Sigmoid colon (tissue), 7 donors: ENCODE data around the gene SLBP. TPM values are rescaled to one million over a fixed set of nuclear protein-coding genes. Genes with fewer than 3 reads are reported as not detected.

ENCODE experiments used
- DNase-seq: peaks from one replicate; pipeline ENCODE4 v3.0.0-alpha.2; 2019
- H3K27ac ChIP-seq, 4 donors: fragments of 200-600 bp; sonication (generic); one replicate each; pipeline ENCODE4 v1.5.1; 2016 to 2019; ENCODE audit warnings: mild to moderate bottlenecking in 1 of 4
- H3K27me3 ChIP-seq, 3 donors: fragments of 200-600 bp; sonication (generic); one replicate each; pipeline ENCODE4 v1.5.1; 2019; ENCODE audit warnings: mild to moderate bottlenecking in 1 of 3
- H3K36me3 ChIP-seq, 4 donors: fragments of 200-600 bp; sonication (generic); one replicate each; pipeline ENCODE4 v1.5.1; 2016 to 2019
- H3K4me1 ChIP-seq, 4 donors: fragments of 200-600 bp; sonication (generic); one replicate each; pipeline ENCODE4 v1.5.1; 2017 to 2019
- H3K4me3 ChIP-seq, 4 donors: fragments of 200-600 bp; sonication (generic); one replicate each; pipeline ENCODE4 v1.5.1; 2017 to 2019; ENCODE audit warnings: mild to moderate bottlenecking in 2 of 4, moderate library complexity in 1 of 4
- H3K9me3 ChIP-seq, 4 donors: fragments of 200-600 bp in 3 of 4; sonication (generic) in 3 of 4; one replicate each; pipeline versions ENCODE4 v1.5.1 to v1.6.1; 2013 to 2019
- EP300 ChIP-seq, 4 donors: sonication (generic); formaldehyde crosslinking; IDR thresholded peaks; one replicate each; pipeline ENCODE4 v1.6.1; 2017; ENCODE audit warnings: antibody characterized with exemption in 4 of 4
- POLR2A ChIP-seq, 2 donors: fragments of 450-650 bp; IDR thresholded peaks; one replicate each; pipeline ENCODE4 v1.6.1; 2016; ENCODE audit warnings: antibody characterized with exemption in 2 of 2, mild to moderate bottlenecking in 2 of 2, moderate library complexity in 2 of 2
- POLR2AphosphoS5 ChIP-seq, 4 donors: sonication (generic); formaldehyde crosslinking; IDR thresholded peaks; one replicate each; pipeline ENCODE4 v1.6.1; 2017; ENCODE audit warnings: antibody characterized with exemption in 4 of 4
- WGBS, 2 donors: extraction: QIAGEN DNeasy Blood & Tissue Kit; methylation state at CpG; one replicate each; pipeline ENCODE4 v1.1.7; 2013; 5-methylcytosine and 5-hydroxymethylcytosine counted together
- intact Hi-C: fragments of 100-400 bp; cut with DNase I; formaldehyde crosslinking; loops from one replicate; pipeline ENCODE4 v1.15.1; 2023
- polyA plus RNA-seq, 3 donors: library from polyadenylated mRNA; stranded (reverse); fragments of 200-250 nt; gene quantifications; one replicate each; pipeline ENCODE4 v1.2.3, GENCODE V29; 2013
- total RNA-seq, 4 donors: library from RNA; depleted of rRNA; stranded (reverse); fragments of >200 nt; gene quantifications; one replicate each; pipeline ENCODE4 v1.1.0, GENCODE V29; 2016
- TF ChIP-seq, protein P1 (sequence below), 4 experiments: fragments of 450-650 bp in 3 of 4; fragments of 200-600 bp in 1 of 4; IDR thresholded peaks; one replicate each; pipeline ENCODE4 v1.5.1; 2016 to 2019; ENCODE audit warnings: antibody characterized with exemption in 4 of 4, mild to moderate bottlenecking in 3 of 4, moderate library complexity in 2 of 4
- donor health status: healthy with polysubstance abuse.
- donor health status: Bipolar disorder and iron deficiency.
- donor health status: healthy.

Gene SLBP
- total and polyA plus RNA-seq, 7 donors, result 32.3 to 48.9 (median 36.0) TPM

DNA sequence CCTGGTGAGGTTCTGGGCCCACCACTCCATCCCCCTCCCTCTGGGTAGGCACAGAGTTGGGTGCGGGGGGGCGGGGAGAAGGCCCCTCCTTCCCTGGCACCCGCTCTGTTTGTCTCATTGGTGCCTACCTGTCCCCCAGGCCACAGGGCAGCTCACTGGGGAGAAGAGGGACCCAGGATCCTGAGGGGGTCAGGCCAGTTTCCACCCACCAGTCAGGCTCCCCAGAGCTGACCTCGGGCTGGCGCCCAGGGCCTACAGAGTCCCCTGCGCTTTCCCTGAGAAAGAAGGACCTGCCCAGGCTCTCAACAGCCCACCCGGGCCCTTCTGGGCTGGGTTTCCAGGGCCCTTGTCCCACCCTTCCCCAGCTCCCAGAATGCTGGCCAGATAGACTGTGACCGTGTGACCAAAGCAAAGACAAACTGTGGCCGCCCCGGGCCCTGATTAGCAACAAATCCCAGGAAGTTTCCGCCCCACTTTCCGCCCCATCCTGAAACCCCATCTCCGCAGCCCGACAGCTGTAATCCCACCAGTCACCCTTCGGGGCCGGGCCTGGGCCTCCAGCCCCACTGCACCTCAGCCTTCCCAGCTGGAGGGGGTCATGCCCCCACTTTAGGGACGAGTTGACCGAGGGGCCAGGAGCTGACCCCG lies 47.2 kb upstream of the SLBP start:
- Histone ChIP-seq H3K4me1 (peaks cover 4 to 14% (median 9%) of the 10 kb centered on the region in 4 donors), H3K36me3 (no peaks in the 10 kb centered on the region), H3K4me3 (no peak overlapping the region), H3K27me3 (no peaks in the 10 kb centered on the region), H3K9me3 (no peaks in the 10 kb centered on the region), H3K27ac (no peak overlapping the region)
- intact Hi-C loops, result no loop called here
- WGBS, 2 donors, result 85 to 86% methylated on average over 19 of the region's 19 CpGs
- no peak for TF ChIP-seq POLR2A (IDR thresholded peaks at IDR 0.05)
- no peak for TF ChIP-seq POLR2AphosphoS5 (IDR thresholded peaks at IDR 0.05)
- TF ChIP-seq EP300 (IDR thresholded peaks at IDR 0.05), result no peak
- TF ChIP-seq, protein P1, sequence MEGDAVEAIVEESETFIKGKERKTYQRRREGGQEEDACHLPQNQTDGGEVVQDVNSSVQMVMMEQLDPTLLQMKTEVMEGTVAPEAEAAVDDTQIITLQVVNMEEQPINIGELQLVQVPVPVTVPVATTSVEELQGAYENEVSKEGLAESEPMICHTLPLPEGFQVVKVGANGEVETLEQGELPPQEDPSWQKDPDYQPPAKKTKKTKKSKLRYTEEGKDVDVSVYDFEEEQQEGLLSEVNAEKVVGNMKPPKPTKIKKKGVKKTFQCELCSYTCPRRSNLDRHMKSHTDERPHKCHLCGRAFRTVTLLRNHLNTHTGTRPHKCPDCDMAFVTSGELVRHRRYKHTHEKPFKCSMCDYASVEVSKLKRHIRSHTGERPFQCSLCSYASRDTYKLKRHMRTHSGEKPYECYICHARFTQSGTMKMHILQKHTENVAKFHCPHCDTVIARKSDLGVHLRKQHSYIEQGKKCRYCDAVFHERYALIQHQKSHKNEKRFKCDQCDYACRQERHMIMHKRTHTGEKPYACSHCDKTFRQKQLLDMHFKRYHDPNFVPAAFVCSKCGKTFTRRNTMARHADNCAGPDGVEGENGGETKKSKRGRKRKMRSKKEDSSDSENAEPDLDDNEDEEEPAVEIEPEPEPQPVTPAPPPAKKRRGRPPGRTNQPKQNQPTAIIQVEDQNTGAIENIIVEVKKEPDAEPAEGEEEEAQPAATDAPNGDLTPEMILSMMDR (IDR thresholded peaks at IDR 0.05), result no peak
- no peak for DNase-seq

- Histone ChIP-seq H3K4me1 (peaks cover under 1 to 7% (median 5%) of the 10 kb centered on the region in 4 donors), H3K9me3 (no peaks in the 10 kb centered on the region), H3K27me3 (no peaks in the 10 kb centered on the region), H3K4me3 (no peak overlapping the region), H3K27ac (no peak overlapping the region), H3K36me3 (no peaks in the 10 kb centered on the region)
- intact Hi-C loops, result no loop called here
- WGBS, 2 donors, result 71 to 86% methylated on average over 27 of the region's 27 CpGs
- no peak for DNase-seq
- TF ChIP-seq POLR2A (IDR thresholded peaks at IDR 0.05) (no peak), POLR2AphosphoS5 (IDR thresholded peaks at IDR 0.05) (no peak), EP300 (IDR thresholded peaks at IDR 0.05) (no peak)
- TF ChIP-seq, protein P1 (IDR thresholded peaks at IDR 0.05), result no peak
Observed at GRCh38 chr4:1758306-1759121, 46.4 kb upstream of the SLBP start.

GRCh38 chr4:1757836-1758235 lies 45.7 kb upstream of the SLBP start:
- intact Hi-C loops, result no loop called here
- Histone ChIP-seq H3K27me3 (no peaks in the 10 kb centered on the region), H3K4me3 (no peak overlapping the region), H3K9me3 (no peaks in the 10 kb centered on the region), H3K27ac (no peak overlapping the region), H3K36me3 (no peaks in the 10 kb centered on the region), H3K4me1 (peaks cover 0 to under 1% (median under 1%) of the 10 kb centered on the region in 4 donors)
- 48 to 70% methylated on average over 17 of the region's 17 CpGs for WGBS, 2 donors
- TF ChIP-seq POLR2A (IDR thresholded peaks at IDR 0.05) (no peak), EP300 (IDR thresholded peaks at IDR 0.05) (no peak), POLR2AphosphoS5 (IDR thresholded peaks at IDR 0.05) (no peak)
- TF ChIP-seq, protein P1 (IDR thresholded peaks at IDR 0.05), result no peak
- DNase-seq, result no peak

DNA sequence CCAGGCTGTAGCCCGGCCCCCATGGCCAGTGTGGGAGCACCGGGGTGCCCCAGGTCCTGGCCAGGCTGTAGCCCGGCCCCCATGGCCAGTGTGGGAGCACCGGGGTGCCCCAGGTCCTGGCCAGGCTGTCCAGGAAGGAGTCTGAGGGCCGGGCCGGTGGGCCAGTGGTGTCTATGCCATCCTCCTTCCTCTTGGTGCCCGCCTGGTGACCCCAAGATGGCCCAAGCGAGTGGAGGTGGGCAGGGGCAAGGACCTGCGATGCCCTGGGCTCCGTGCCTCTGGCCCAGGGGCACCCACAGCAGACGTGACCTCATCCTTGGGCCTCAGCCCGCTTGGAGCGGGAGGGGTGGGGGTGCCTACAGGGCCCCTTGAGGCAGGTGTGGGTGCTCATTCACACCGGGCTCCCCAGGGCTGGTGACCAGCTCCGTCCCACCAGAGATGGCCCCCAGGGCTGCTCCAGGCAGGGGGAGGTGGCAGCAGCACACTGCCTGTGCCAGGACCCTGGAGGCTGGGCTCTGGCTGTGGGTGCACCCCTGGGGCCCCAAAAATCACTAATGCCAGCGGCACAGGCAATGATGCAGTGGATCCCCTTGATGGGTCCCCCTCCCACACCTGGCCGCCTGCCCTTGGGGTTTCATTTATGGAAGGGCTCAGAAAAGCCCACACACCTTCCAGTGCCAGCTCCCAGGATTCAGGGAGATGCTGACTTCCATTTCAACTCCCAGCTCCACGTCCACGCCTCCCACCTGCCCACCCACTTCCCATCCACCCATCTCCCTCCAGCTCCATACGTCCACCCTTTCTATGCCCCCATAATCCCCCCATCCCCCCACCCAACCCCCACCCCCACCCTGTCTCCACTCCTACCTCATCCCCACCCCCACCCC lies 45.0 kb upstream of the SLBP start:
- Histone ChIP-seq H3K36me3 (no peaks in the 10 kb centered on the region), H3K27ac (no peak overlapping the region), H3K27me3 (no peaks in the 10 kb centered on the region), H3K4me1 (no peaks in the 10 kb centered on the region), H3K4me3 (no peak overlapping the region), H3K9me3 (no peaks in the 10 kb centered on the region)
- no peak for DNase-seq
- WGBS, 2 donors, result 80 to 84% methylated on average over 20 of the region's 20 CpGs
- TF ChIP-seq POLR2A (IDR thresholded peaks at IDR 0.05), result no peak
- no peak for TF ChIP-seq EP300 (IDR thresholded peaks at IDR 0.05)
- no peak for TF ChIP-seq POLR2AphosphoS5 (IDR thresholded peaks at IDR 0.05)
- TF ChIP-seq, protein P1 (IDR thresholded peaks at IDR 0.05), result no peak
- intact Hi-C loops, result no loop called here
